Left hindlimb (tissue), 1 donor: ENCODE data around the gene ETNPPL.

Source experiments
- DNase-seq: peaks from one replicate; pipeline ENCODE4 v3.0.0-alpha.2; 2018

ETNPPL gene

DNA sequence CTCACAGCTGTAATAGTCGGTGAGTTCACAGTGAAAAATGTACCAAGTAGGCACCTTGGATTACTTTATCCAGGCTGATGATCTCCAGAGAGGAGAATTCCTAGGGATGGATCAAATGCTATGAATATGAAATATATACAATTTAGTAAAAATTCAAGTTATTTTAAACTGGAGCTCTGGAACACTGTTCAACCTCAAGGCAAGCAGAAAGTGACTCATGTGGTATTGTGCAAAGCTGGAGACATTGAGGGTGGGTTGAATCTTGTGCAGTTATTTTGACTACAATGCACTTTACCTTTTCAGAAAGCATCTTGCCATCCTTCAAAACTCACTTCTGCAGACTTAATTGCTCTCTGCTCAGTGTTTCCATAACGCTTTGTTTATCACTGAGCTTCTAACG is 69.0 kb downstream of the ETNPPL start:
- no peak for DNase-seq

DNA sequence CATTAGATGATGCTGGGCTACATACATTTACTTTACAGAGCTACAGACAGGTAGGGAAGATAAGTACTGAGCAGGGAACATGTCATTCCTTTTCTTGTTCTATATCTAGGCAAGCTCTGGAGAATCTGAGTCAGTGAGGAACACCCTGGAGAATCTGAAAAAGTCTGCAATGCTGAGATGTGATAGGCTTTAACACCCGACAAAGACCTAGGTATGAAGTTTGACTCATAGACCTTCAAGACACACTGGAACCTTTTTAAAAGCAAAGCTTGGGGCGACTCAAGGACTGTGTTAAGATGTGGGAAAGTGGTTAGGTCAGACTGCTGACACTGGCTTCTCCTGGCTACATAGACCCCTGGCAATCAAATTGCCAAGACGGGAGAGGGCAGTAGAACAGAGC is 69.6 kb downstream of the ETNPPL start:
- DNase-seq = no peak
